ENCODE results near the gene TACC2. TPM values are rescaled to one million over a fixed set of nuclear protein-coding genes. Genes with fewer than 3 reads are reported as not detected.

TACC2 gene
- total and polyA plus RNA-seq, 9 of the 15 experiments (the other 6 are each of a cell fraction or from before 2014, with no cell fraction given), result under 0.01 to 0.35 (median 0.03) TPM; not detected in 6

- ATAC-seq (no peak), FAIRE-seq (no peak), DNase-seq (ENCODE audit: extremely low read depth in 1 of 4, low spot score in 3 of 4) (no peak)
- WGBS (ENCODE audit: insufficient coverage, low coverage, missing lambda C conversion rate), result 0% methylated on average over 7 of the region's 8 CpGs
- Histone ChIP-seq H3K9me1 (ENCODE audit: control insufficient read depth, insufficient read depth, low read length) (no peaks in the 10 kb centered on the region), H4K20me1 (replicated peaks; ENCODE audit: control insufficient read depth, insufficient read depth, low read length) (no peaks in the 10 kb centered on the region), H3K9me3 (replicated peaks; ENCODE audit: control insufficient read depth, insufficient read depth, low read depth, low read length) (no peaks in the 10 kb centered on the region), H3K4me1 (replicated peaks in 1 of 2; ENCODE audit: control insufficient read depth in 2 of 2, insufficient read depth in 2 of 2, low read length in 2 of 2) (no peaks in the 10 kb centered on the region), H3K9ac (ENCODE audit: insufficient read depth in 1 of 2, low read depth in 2 of 2, low read length in 2 of 2) (no peak overlapping the region), H3K36me3 (ENCODE audit: control insufficient read depth, insufficient read depth, low read length) (no peaks in the 10 kb centered on the region), H3K27ac (ENCODE audit: extremely low read depth, low read depth, low read length) (no peak overlapping the region), H3K4me2 (ENCODE audit: insufficient read depth, low read length) (no peak overlapping the region), H3K79me2 (ENCODE audit: control insufficient read depth, insufficient read depth, low read length) (no peaks in the 10 kb centered on the region), H2AFZ (ENCODE audit: low read depth, low read length) (no peak overlapping the region), H3K4me3 (no peak overlapping the region), H3K27me3 (ENCODE audit: control insufficient read depth in 2 of 2, insufficient read depth in 2 of 2, low read length in 2 of 2) (peaks cover 0 to 11% of the 10 kb centered on the region in 2 experiments; a peak in 2 of 5 replicates)
- TF ChIP-seq NFATC3 (IDR thresholded peaks at IDR 0.05), result no peak
- TF ChIP-seq CBX2 (IDR thresholded peaks at IDR 0.05; ENCODE audit: insufficient read depth, low read length, poor library complexity, severe bottlenecking), result no peak
- no peak for TF ChIP-seq MCM3 (IDR thresholded peaks at IDR 0.05)
- TF ChIP-seq POLR2AphosphoS5 (IDR thresholded peaks at IDR 0.05; ENCODE audit: control insufficient read depth, insufficient read depth, low read depth, low read length), result no peak
- TF ChIP-seq ZNF592 (IDR thresholded peaks at IDR 0.05), result no peak
- TF ChIP-seq JUNB (CRISPR knock-in tag; conservative IDR thresholded peaks at IDR 0.05), result no peak
- TF ChIP-seq HBP1 (CRISPR knock-in tag; IDR thresholded peaks at IDR 0.05), result no peak
- TF ChIP-seq SMARCA4 (IDR thresholded peaks at IDR 0.05), result no peak
- TF ChIP-seq, protein P1, sequence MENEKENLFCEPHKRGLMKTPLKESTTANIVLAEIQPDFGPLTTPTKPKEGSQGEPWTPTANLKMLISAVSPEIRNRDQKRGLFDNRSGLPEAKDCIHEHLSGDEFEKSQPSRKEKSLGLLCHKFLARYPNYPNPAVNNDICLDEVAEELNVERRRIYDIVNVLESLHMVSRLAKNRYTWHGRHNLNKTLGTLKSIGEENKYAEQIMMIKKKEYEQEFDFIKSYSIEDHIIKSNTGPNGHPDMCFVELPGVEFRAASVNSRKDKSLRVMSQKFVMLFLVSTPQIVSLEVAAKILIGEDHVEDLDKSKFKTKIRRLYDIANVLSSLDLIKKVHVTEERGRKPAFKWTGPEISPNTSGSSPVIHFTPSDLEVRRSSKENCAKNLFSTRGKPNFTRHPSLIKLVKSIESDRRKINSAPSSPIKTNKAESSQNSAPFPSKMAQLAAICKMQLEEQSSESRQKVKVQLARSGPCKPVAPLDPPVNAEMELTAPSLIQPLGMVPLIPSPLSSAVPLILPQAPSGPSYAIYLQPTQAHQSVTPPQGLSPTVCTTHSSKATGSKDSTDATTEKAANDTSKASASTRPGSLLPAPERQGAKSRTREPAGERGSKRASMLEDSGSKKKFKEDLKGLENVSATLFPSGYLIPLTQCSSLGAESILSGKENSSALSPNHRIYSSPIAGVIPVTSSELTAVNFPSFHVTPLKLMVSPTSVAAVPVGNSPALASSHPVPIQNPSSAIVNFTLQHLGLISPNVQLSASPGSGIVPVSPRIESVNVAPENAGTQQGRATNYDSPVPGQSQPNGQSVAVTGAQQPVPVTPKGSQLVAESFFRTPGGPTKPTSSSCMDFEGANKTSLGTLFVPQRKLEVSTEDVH (IDR thresholded peaks at IDR 0.05; ENCODE audit: low read depth, partially characterized antibody), result no peak
- no peak for TF ChIP-seq TEAD4 (IDR thresholded peaks at IDR 0.05; ENCODE audit: low read length)
- TF ChIP-seq TEAD4 (CRISPR knock-in tag; IDR thresholded peaks at IDR 0.05; ENCODE audit: borderline replicate concordance), result no peak
- TF ChIP-seq, protein P2, sequence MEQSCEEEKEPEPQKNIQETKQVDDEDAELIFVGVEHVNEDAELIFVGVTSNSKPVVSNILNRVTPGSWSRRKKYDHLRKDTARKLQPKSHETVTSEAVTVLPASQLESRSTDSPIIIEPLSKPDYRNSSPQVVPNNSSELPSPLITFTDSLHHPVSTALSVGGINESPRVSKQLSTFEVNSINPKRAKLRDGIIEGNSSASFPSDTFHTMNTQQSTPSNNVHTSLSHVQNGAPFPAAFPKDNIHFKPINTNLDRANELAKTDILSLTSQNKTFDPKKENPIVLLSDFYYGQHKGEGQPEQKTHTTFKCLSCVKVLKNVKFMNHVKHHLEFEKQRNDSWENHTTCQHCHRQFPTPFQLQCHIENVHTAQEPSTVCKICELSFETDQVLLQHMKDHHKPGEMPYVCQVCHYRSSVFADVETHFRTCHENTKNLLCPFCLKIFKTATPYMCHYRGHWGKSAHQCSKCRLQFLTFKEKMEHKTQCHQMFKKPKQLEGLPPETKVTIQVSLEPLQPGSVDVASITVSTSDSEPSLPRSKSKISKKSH (CRISPR knock-in tag; IDR thresholded peaks at IDR 0.05), result no peak
- BruUV-seq (replicated peaks), result no TSS peak
- intact Hi-C loops (cut with micrococcal nuclease), result no loop called here
- in situ Hi-C loops (cut with MboI), result no loop called here
- POLR2A ChIA-PET, result no interaction called here
- CTCF ChIA-PET (ENCODE audit: low intra/inter-chr PET ratio), result no interaction called here
These were observed 184.9 kb downstream of the TACC2 start for GRCh38 chr10:122173766-122174435.
